GM18858 (cell line): ENCODE results near the gene ZNF70.
"Not testable (repeated sequence)": the region's sequence is repeated elsewhere in the genome, so short reads cannot be mapped to it uniquely, and the experiment has no call there.

Experiments used
- ATAC-seq: cut with Tn5 transposase; IDR thresholded peaks from one replicate; pipeline ENCODE4 v1.9.1; 2021; ENCODE audit not compliant: unreplicated experiment

ZNF70 gene

DNA sequence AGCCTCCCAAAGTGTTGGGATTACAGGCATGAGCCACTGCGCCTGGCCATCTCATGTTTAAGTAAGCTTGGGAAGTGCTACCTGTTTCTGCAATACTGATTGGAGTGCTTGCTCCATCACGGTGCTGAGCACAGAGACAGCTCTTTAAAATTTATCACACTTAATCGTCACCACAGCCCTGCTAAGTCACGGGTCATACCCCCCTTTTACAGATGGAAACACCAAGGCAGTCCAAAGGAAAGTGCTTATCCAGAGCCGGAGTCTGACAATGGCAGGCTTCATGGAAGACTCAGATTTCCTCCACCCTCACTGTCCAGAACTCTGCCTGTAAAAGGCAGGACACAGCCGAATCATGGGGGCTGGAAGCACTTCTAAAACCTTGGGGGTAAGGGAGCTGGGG lies 9.1 kb upstream of the ZNF70 start:
- no peak for ATAC-seq

DNA sequence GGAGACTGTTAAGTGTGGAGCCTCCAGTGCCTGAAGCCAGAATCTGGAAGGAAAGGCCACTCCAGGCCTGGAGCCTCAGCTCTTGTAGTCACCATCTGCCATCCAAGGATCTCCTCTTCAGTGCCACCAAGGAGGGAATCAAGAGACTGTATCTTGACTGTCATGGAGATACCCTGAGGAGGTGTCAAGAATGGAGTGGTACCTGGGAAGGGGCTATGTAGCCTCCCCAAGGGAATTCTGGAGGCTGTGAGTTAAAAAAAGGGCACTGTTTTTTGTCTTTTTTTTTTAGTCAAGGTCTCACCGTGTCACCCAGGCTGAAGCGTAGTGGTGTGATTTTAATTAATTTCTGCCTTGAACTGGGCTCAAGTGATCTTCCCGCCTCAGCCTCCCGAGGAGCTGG lies 8.7 kb upstream of the ZNF70 start:
- ATAC-seq = no peak

DNA sequence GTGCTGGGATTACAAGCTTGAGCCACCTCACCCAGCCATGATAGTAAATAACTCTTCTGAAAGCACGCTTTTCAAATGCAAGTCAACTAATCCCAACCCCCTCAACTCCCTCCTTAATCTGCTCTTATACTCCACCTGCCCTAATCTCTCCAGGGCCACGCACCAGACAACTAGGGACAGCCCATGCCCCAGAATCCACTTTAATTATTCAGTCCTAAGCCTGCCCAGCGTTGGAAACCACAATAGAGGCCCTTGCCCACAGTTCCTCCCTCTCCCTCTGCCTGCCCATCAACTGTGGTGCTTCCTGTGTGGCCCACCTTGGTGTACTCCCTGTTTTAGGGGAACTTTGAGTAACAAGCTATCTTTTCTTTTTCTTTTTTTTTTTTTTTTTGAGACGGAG lies 6.0 kb upstream of the ZNF70 start:
- ATAC-seq = no peak

DNA sequence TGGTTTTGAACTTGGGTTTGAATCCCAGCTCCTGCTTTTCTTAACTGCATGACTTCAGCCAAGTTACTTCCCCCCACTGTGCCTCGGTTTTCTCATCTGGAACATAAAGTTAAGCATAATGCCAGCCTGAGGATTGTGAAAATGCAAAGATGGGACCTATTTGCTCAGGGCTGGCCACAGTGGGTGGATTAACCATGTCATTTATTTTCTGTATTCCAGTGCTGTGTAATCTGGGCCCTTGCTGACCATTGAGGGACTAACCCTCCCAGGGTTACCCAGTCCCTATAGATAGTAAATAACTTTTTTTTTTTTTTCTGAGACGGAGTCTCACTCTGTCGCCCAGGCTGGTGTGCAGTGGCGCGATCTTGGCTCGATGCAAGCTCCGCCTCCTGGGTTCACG lies 4.8 kb upstream of the ZNF70 start:
- no peak for ATAC-seq

DNA sequence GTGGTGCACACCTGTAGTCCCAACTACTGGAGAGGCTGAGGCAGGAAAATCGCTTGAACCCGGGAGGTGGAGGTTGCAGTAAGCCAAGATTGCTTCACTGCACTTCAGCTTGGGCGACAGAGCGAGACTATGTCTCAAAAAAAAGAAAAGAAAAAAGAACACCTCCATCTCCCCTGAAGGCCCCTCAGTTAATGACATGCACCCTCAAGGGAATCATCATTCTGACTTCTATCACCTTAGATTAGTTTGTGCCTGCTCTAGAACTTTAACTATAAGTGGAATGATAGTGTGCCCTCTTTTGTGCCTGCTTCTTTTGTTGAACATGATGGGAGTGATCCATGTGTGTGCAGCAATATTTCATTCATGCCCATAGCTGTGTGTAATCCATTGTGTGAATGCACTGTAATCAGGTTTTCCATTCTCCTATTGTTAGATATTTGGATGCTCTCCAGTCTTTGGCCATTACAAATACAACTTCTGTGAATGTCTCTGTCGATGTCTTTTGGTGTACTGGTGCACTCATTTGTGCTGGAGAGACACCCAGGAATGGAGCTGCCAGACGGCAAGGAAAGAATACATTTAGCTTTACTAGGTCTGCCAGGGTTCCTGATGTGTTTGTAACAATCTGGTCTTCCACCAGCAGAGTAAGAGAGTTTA lies 4.2 kb upstream of the ZNF70 start:
- ATAC-seq = no peak

DNA sequence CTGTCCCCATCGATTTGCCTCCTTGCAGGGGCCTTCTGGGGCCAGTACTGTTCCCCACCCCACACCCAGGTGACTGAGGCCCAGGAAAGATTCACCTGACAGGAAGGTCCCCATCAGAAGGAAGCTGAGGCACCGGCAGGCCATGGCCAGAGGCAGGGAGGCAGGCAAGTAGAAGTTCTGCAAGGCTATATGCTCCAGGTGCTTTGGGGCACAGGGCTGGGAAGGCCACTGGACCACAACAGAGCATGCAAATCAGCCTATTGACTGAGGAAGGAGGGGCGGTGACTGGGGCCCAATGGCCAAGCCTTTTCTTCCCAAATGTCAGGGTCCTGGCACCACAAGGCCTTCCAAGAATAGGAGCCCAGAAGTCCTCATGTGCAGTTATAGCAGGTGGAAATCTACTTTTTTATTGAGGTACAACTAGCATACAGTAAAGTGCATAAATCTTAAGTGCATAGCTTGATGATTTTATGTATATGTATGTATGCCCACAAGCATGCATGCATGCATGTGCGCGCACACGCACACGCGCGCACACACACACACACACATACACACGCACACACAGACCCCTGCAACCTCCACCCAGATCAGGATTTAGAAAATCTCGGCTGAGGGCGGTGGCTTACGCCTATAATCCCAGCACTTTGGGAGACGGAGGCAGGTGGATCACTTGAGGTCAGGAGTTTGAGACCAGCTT lies 3.5 kb upstream of the ZNF70 start, which contains the start of gene VPREB3:
TSS of gene VPREB3 (minus strand) at position 206 of the 700 bp plus-strand sequence. CDS start at position 144, 62 bp downstream.
- ATAC-seq = no peak

DNA sequence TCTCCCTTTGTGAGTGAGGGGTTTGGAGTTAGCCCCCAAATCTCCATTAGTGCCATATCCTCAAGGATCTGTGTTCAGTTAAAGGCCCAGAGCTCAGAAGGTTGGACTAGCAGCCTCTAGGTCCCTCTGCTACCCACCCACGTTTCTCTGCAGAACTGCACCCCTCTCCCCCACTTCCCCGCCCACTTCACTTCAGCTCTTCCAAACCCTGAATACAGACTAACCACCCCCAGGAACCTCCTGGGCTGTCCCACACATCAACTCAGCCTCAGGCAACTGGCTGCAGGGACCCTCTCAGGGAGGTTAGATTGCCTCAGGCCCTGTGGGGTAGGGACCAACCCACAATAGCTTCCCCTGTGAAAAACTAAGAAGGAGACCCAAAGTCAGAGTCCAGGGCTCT lies 2.5 kb upstream of the ZNF70 start:
- no peak for ATAC-seq

DNA sequence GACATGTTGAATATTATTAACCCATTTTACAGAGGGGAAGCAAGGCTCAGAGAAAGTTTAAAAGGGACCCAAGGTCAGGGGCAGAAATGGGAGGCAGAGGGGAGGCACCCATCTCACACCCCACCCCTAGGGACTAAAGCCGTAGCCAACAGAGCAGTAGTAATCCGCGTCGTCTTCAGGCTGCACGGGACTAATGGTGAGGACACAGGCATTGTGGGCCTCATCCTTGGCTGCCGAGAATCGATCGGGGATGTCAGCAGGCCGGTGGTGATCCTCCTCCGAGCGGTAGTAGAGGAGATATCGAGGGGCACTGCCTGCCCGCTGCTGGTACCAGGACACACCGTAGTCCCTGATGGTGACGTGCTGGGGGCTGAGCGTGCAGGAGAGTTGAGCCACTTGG lies 1.8 kb upstream of the ZNF70 start:
- ATAC-seq = no peak

DNA sequence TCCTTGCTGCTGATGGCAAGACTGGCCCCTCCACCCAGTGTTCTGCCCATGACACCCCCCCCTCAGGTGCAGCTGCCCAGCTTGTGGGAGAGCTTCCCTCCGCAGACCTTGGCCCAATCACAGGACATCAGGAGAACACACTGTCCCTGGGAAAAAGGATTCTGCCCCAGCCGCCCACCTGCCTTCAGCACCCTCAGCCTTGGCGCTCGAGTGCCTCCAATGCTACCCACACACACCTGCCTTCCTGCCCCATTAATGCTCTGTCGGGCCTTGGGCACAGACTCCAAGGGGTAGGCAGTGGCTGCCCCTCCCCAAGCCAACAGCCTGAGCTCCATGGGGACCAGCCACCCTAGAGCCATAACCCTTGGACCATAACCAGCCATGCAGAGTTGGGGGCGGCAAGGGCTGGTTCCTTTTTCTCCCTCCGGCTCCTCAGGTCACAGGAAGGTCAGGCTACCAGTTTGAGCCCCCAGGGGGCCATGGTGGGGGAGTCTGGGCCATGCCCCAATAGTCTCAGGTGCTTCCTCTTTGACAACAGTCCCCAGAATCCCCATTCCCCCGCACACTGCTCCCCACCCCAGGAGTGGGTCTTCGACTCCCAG lies 1.3 kb upstream of the ZNF70 start:
- ATAC-seq = no peak

DNA sequence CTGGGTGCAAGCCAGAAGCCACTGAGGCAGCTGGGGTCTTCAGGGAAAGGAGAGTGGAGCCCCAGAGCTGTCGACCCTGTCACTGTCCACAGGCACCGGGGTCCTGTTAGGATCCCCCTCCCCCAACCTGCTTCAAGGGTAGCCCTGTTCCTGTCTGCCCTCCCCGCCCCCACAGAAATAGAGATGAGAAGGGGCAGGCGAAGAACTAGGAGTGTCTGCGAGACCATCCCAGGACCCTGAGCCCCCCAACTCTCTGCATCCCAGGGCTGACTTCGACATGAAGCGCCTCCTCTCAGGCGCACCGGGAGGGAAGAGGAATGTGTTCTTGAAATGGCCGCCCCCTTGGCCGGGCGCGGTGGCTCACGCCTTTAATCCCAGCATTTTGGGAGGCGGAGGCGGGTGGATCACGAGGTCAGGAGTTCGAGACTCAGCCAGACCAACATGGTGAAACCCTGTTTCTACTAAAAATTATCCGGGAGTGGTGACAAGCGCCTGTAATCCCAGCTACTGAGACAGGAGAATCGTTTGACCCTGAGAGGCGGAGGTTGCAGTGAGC lies 607 bp upstream of the ZNF70 start:
- no peak for ATAC-seq

DNA sequence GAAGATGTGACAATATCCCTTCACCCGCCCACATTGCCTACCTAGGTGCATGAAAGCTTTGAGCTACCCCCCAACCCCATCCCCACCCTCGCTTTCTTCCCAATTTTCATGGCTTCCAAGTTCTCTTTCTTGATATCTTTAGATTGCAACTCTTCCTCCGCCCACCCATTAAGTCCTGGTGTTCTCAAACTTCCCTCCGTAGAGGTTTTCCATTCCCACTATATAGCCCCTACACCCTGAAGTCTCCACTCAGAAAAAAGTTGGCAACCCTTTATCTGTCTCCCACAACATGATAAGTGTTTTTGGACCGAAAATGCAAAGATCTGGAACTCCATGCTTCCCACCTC lies 572 bp downstream of the ZNF70 start:
- ATAC-seq = no peak

DNA sequence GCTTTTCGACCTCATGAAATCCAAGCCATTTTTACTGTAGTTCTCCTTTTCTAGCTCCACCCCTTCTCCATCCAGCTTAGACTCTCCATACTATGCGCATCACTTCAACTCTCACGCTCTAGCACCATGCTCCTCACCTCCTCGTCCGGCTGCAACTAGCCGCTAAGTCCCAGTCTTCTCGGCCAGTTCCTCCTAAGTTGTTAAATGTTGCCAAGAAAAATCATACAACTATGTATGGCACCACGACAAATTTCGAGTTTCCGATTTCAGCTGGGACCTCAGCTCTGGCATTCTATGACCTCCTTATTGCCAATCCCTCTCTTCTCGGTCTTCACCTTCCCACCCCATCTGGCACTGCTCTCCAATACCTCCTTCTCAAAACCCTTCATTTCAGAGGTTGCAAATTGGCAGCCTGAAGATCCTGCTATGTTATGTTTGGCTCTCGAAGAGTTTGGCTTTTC lies 1.0 kb downstream of the ZNF70 start:
- ATAC-seq = no peak

DNA sequence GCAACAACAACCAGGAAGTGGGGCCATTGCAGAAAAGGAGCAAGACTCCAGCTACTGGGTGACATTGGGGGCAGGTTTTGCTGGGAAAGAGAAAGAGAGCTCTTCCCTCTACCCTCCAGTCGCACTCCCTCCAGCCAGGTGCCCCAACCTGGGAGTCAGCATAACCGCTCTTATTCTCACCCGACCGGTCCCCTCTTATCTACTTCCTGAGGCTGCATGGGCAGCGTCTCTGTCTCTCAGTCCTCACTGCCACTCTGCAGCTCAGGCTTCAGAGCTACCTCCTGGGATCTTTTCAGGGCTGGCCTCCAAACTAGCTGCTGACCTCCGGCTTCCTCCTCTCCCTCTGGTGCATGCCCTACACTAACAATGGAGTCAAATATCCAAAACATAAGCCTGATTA lies 5.1 kb downstream of the ZNF70 start:
- no peak for ATAC-seq

DNA sequence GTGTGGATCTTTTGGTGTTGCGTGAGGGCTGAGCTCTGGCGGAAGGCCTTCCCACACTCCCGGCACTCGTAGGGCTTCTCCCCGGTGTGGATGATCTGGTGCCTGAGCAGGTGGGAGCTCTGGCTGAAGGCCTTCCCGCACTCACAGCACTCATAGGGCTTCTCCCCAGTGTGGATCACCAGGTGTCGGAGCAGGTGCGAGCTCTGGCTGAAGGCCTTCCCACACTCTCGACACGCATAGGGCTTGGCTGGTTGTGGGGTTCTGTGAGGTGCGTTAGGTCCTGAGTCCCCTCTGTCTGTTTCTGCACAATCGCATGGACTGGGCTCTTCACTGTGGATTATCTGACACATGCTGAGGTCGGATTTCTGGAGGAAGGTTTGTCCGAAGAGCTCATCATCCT lies 6.4 kb downstream of the ZNF70 start:
- ATAC-seq = no peak

DNA sequence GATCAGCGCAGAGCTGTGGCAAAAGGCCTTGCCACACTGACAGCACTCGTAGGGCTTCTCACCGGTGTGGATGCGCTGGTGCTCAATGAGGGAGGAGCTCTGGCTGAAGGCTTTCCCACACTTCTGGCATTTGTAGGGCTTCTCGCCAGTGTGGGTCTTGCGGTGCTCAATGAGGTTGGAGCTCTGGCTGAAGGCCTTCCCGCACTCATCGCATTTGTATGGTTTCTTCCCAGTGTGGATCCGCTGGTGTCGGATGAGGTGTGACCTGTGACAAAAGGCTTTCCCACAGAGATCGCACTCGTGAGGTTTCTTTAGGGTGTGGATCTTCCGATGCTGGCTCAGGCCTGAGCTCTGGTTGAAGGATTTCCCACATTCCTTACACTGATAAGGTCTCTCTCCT lies 6.9 kb downstream of the ZNF70 start:
- no peak for ATAC-seq

DNA sequence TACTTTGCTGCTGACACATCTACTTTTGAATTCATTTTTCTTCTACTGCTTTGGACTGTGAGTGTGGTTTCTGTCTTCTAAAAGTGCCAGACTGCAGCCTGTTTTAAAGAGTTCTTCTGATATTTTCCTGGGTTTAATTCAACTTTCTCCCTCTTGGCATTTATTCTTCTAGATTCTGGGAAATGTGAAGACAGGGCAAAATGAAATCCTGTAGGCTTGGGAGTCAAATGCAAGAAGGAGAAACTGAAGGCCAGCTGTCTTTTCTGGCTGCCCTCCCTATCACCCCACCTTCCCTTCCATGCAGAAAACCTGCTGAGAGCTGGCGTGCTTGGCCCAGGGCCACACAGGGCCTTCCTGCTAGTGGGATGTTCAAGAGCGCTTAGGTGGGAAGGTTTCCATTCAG lies 7.6 kb downstream of the ZNF70 start:
- ATAC-seq = no peak

DNA sequence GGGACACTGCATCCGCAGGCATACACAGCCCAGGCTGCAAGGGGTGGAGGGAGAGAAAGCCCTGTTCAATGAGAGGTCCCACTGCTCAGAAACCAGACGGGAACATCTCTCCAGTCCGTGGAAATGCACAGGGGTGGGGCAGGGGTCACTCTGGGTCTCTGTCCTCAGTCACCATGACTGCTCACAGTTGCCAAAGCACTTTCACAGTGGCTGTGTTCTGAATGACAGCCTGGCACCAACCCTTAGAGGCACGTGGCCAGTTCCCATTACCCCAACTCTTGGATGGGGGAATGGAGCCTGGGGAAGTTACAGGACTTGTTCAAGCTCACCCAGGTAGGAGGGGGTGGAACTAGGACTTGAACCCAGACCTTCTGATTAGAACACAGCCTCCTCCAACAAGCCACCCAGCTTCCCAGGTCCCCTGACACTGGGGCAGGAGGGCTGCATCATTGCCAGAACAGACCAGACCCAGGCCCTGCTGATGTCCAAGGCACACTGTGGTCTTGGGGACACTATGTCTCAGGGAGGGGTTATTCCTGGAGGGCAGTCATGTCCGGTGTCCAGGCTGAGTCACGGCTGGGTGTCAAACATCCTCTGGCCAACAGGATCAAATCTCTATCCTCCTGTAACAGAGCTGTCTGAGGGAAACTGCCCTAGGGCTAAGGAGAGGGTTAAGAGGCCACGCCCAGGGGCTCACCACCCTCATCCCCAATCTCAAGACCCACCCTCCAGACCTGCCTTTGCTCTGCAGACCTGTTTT lies 8.2 kb downstream of the ZNF70 start:
- no peak for ATAC-seq

DNA sequence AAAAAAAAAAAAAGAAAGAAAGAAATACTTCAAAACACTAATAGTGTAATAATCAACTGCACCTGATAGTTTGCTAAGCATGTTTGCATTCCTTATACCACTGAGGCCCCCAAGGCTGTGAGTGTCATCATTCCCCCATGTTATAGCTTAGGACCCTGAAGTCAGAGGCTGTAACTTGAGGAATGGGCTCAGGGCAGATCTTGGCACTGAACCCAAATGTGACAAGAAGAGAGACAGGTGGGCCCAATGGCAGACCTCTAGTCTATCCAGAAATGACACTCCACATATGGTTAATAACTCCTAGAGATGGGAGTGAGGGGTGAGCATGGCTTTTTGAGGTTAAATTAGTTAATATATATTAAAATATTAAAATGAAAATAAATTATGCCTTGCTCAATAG lies 13.2 kb downstream of the ZNF70 start:
- ATAC-seq = no peak

DNA sequence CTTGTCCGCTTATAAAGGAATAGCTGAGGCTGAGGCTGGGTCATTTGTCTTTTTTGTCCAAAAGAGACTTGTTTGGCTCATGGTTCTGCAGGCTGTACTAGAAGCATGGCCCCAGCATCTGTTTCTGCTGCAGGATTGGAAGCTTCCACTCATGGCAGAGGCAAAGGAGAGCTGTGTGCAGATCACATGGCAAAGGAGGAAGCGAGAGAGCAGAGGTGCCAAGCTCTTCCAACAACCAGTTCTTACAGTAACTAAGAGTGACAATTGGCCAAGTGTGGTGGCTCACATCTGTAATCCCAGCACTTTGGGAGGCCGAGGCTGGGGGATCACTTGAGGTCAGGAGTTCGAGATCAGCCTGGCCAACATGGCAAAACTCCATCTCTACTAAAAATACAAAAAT lies 22.8 kb downstream of the ZNF70 start:
- not testable (repeated sequence) for ATAC-seq

DNA sequence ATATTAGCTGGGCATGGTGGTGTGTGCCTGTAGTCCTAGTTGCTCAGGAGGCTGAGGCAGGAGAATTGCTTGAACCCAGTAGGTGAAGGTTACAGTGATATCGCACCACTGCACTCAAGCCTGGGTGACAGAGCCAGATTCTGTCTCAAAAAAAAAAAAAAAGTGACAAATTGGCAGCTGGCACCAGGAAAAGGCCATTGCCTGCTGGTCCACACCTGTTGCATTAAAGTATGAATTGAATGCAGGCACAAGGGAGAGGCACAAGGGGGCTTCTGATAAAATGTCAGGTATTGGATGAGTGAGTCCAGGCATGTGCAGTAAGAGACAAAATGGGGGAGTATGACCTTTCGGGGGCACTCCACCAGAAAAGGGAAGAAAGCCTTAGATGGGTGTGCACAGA lies 28.2 kb downstream of the ZNF70 start:
- ATAC-seq = no peak

DNA sequence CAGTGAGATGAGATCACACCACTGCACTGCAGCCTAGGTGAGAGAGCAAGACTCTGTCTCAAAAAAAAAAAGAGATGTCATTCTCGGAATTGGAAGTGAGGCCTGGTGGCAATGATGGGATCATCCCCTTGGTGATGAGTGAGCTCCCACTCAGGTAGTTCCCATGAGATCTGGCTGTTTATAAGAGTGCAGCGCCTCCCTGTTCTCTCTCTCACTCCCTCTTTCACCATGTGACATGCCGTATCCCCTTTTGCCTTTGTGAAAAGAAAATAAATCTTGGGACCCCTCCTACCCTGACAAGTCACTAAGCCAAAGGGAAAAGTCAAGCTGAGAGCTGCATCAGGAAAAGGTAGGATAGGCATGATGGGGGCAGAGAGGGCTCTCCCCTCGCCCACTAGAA lies 28.8 kb downstream of the ZNF70 start:
- ATAC-seq = no peak
